ENCODE data around the gene IGFL4. TPM values are rescaled to one million over a fixed set of nuclear protein-coding genes. Genes with fewer than 3 reads are reported as not detected.

The IGFL4 gene
- polyA plus RNA-seq, 3 donors, result not detected

GRCh38 chr19:46018729-46019251 lies 22.0 kb downstream of the IGFL4 start:
- H3K9me3 ChIP-seq (replicated peaks in 1 of 2; ENCODE audit: control insufficient read depth in 1 of 2, insufficient read depth in 1 of 2, low read length in 2 of 2), result peaks cover 0 to 6% of the 10 kb centered on the region in 2 donors
- H3K9me3 Mint-ChIP-seq, result peaks cover 0 to 13% (median 9%) of the 10 kb centered on the region in 7 donors

More at GRCh38 chr19:46018729-46019251, 22.0 kb downstream of the IGFL4 start:
- Histone ChIP-seq H3K36me3 (replicated peaks in 1 of 2; ENCODE audit: control insufficient read depth in 1 of 2, insufficient read depth in 2 of 2, low read length in 2 of 2) (no peaks in the 10 kb centered on the region), H4K20me1 (ENCODE audit: insufficient read depth, low read length) (peaks cover 24% of the 10 kb centered on the region), H3K9ac (ENCODE audit: insufficient read depth, low read length, poor library complexity, severe bottlenecking) (no peak overlapping the region), H3K4me2 (replicated peaks; ENCODE audit: extremely low read depth, low read length, poor library complexity, severe bottlenecking) (no peak overlapping the region), H2AFZ (ENCODE audit: insufficient read depth, low read depth, low read length, poor library complexity, severe bottlenecking) (no peak overlapping the region), H3K27ac (ENCODE audit: low read depth in 1 of 2, low read length in 2 of 2) (no peak overlapping the region), H3K79me2 (ENCODE audit: insufficient read depth, low read length) (no peaks in the 10 kb centered on the region), H3K4me3 (replicated peaks in 1 of 3; ENCODE audit: low read depth in 2 of 3, low read length in 3 of 3) (no peak overlapping the region), H3K4me1 (ENCODE audit: control insufficient read depth in 1 of 2, insufficient read depth in 2 of 2, low read length in 2 of 2) (peaks cover 31 to 45% of the 10 kb centered on the region in 2 donors), H3K27me3 (ENCODE audit: control insufficient read depth in 2 of 2, insufficient read depth in 2 of 2, low read length in 2 of 2) (peaks cover 18 to 52% of the 10 kb centered on the region in 2 donors)
- 97% methylated on average over 9 of the region's 10 CpGs for WGBS (ENCODE audit: insufficient coverage)
- H3K36me3 Mint-ChIP-seq, result peaks cover 16 to 29% of the 10 kb centered on the region in 2 donors
- TF ChIP-seq CTCF (IDR thresholded peaks at IDR 0.05), result no peak
- H3K4me1 Mint-ChIP-seq, result peaks cover 33% of the 10 kb centered on the region
- no peak for DNase-seq
- intact Hi-C loops (cut with micrococcal nuclease), result loop anchor here in 1 of 2 donors (10.0 kb wide), 1 partner anchor 176 kb away; no protein-coding TSS in a partner anchor
- H3K27ac Mint-ChIP-seq, result no peak overlapping the region
- H3K4me3 Mint-ChIP-seq, result no peak overlapping the region
- peaks cover 43 to 67% (median 47%) of the 10 kb centered on the region in 3 donors for H3K27me3 Mint-ChIP-seq (ENCODE audit: low read depth in 3 of 3)
